GM19324 (cell line): ENCODE data around the gene PTPRN2.
"Not testable (repeated sequence)": the region's sequence is repeated elsewhere in the genome, so short reads cannot be mapped to it uniquely, and the experiment has no call there.

Experiments used
- ATAC-seq: cut with Tn5 transposase; IDR thresholded peaks from one replicate; pipeline ENCODE4 v1.9.1; 2021; ENCODE audit warnings: mild to moderate bottlenecking, moderate library complexity; ENCODE audit not compliant: unreplicated experiment, low FRiP score

PTPRN2 gene

GRCh38 chr7:158430308-158431034, 157.2 kb downstream of the PTPRN2 start:
- ATAC-seq: no peak

- no peak for ATAC-seq
Observed at GRCh38 chr7:158428837-158429753, 158.5 kb downstream of the PTPRN2 start.

GRCh38 chr7:158428131-158428836, 159.3 kb downstream of the PTPRN2 start:
- no peak for ATAC-seq

- not testable (repeated sequence) for ATAC-seq
Observed at GRCh38 chr7:158425676-158426075, 161.9 kb downstream of the PTPRN2 start.

- ATAC-seq: no peak
Observed at GRCh38 chr7:158424531-158424930, 163.1 kb downstream of the PTPRN2 start.

- ATAC-seq: no peak
Observed at GRCh38 chr7:158424011-158424410, 163.6 kb downstream of the PTPRN2 start.

- ATAC-seq: no peak
Observed at GRCh38 chr7:158422887-158423560, 164.6 kb downstream of the PTPRN2 start.

- ATAC-seq: no peak
Observed at GRCh38 chr7:158422196-158422886, 165.3 kb downstream of the PTPRN2 start.

- ATAC-seq: no peak
Observed at GRCh38 chr7:158421361-158421760, 166.3 kb downstream of the PTPRN2 start.

GRCh38 chr7:158420591-158421340, 166.9 kb downstream of the PTPRN2 start:
- ATAC-seq: no peak

- no peak for ATAC-seq
Observed at GRCh38 chr7:158419238-158419785, 168.3 kb downstream of the PTPRN2 start.

GRCh38 chr7:158418395-158418794, 169.2 kb downstream of the PTPRN2 start:
- not testable (repeated sequence) for ATAC-seq

- no peak for ATAC-seq
Observed at GRCh38 chr7:158416283-158416933, 171.2 kb downstream of the PTPRN2 start.

- no peak for ATAC-seq
Observed at GRCh38 chr7:158415316-158415715, 172.3 kb downstream of the PTPRN2 start.

GRCh38 chr7:158414486-158414961, 173.1 kb downstream of the PTPRN2 start:
- no peak for ATAC-seq

GRCh38 chr7:158414002-158414401, 173.6 kb downstream of the PTPRN2 start:
- ATAC-seq: no peak

- ATAC-seq: no peak
Observed at GRCh38 chr7:158411232-158411950, 176.2 kb downstream of the PTPRN2 start.

- no peak for ATAC-seq
Observed at GRCh38 chr7:158410720-158411119, 176.9 kb downstream of the PTPRN2 start.
